Measurements from ENCODE around the gene GBA3. TPM values are rescaled to one million over a fixed set of nuclear protein-coding genes. Genes with fewer than 3 reads are reported as not detected.

GBA3 gene
- under 0.01 TPM in 1 of 2 replicates, not detected in the other for total RNA-seq

GRCh38 chr4:22692736-22693135 is at the start of gene GBA3:
Gene GBA3 (plus strand): TSS chr4:22692937.

Other genes with a start within 250 kb of the GBA3 start
- gene ADGRA3, start 176.9 kb upstream of the GBA3 start, total RNA-seq, result 9.8 and 15.9 TPM in 2 replicates